PFSK-1 (cell line): ENCODE results near the gene APBA2.

Source experiments
- FOXP2 ChIP-seq: optimal IDR thresholded peaks from 2 replicates; pipeline ENCODE3; 2011; ENCODE audit warnings: borderline replicate concordance, control low read depth, inconsistent platforms; ENCODE audit not compliant: insufficient read depth; ENCODE audit errors: extremely low read length, extremely low read depth
- POLR2AphosphoS5 ChIP-seq: IDR thresholded peaks from 2 replicates; pipeline ENCODE4 v1.6.1; 2012; ENCODE audit warnings: low read depth, mild to moderate bottlenecking, control low read depth, low read length, moderate library complexity
- SIN3A ChIP-seq: IDR thresholded peaks from 2 replicates; pipeline ENCODE4 v1.6.1; 2012; ENCODE audit warnings: mild to moderate bottlenecking, low read length, moderate library complexity, borderline replicate concordance; ENCODE audit not compliant: insufficient read depth
- TAF1 ChIP-seq: IDR thresholded peaks from 2 replicates; pipeline ENCODE4 v1.6.1; 2012; ENCODE audit warnings: low read length, control low read depth, borderline replicate concordance; ENCODE audit not compliant: insufficient read depth
- TF ChIP-seq, protein P1 (sequence below), 2 experiments: IDR thresholded peaks; 2 replicates each; pipeline versions ENCODE4 v1.6.1 to v1.8.0; 2011 to 2012; ENCODE audit warnings: low read depth in 2 of 2, low read length in 2 of 2, control low read depth in 1 of 2, inconsistent platforms in 1 of 2, mild to moderate bottlenecking in 1 of 2, moderate library complexity in 1 of 2; ENCODE audit not compliant: insufficient read depth in 1 of 2

APBA2 gene

GRCh38 chr15:28995705-28996104, 109.9 kb downstream of the APBA2 start:
- TF ChIP-seq SIN3A (no peak), FOXP2 (no peak), TAF1 (no peak), POLR2AphosphoS5 (no peak)
- TF ChIP-seq, protein P1, sequence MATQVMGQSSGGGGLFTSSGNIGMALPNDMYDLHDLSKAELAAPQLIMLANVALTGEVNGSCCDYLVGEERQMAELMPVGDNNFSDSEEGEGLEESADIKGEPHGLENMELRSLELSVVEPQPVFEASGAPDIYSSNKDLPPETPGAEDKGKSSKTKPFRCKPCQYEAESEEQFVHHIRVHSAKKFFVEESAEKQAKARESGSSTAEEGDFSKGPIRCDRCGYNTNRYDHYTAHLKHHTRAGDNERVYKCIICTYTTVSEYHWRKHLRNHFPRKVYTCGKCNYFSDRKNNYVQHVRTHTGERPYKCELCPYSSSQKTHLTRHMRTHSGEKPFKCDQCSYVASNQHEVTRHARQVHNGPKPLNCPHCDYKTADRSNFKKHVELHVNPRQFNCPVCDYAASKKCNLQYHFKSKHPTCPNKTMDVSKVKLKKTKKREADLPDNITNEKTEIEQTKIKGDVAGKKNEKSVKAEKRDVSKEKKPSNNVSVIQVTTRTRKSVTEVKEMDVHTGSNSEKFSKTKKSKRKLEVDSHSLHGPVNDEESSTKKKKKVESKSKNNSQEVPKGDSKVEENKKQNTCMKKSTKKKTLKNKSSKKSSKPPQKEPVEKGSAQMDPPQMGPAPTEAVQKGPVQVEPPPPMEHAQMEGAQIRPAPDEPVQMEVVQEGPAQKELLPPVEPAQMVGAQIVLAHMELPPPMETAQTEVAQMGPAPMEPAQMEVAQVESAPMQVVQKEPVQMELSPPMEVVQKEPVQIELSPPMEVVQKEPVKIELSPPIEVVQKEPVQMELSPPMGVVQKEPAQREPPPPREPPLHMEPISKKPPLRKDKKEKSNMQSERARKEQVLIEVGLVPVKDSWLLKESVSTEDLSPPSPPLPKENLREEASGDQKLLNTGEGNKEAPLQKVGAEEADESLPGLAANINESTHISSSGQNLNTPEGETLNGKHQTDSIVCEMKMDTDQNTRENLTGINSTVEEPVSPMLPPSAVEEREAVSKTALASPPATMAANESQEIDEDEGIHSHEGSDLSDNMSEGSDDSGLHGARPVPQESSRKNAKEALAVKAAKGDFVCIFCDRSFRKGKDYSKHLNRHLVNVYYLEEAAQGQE (IDR thresholded peaks at IDR 0.05; ENCODE audit: insufficient read depth in 1 of 2, low read depth in 2 of 2, low read length in 2 of 2) = no peak

- TF ChIP-seq SIN3A (no peak), TAF1 (no peak), FOXP2 (no peak), POLR2AphosphoS5 (no peak)
- TF ChIP-seq, protein P1 (IDR thresholded peaks at IDR 0.05; ENCODE audit: insufficient read depth in 1 of 2, low read depth in 2 of 2, low read length in 2 of 2) = no peak
Observed at GRCh38 chr15:28996289-28996688, 110.5 kb downstream of the APBA2 start.

DNA sequence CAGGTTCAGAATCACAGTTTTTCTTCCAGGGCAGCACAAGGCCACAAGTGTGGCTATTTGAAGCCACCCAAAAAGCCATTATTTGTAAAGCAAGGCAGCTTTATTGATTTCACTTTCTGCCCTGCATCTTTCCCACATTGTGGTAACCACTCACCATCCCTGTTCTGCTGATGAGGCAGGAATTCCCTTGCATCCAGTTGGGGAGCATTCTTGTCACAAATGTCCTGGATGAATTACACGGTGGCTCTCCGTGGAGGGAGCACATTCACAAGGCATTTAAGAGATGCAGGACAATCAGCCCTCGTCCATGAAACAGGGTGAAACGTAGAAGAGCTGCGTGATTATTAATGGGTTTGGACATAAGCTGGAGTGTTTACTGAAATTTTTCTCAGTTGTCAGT, 111.2 kb downstream of the APBA2 start:
- TF ChIP-seq FOXP2 (no peak), TAF1 (no peak), SIN3A (no peak), POLR2AphosphoS5 (no peak)
- TF ChIP-seq, protein P1 (IDR thresholded peaks at IDR 0.05; ENCODE audit: insufficient read depth in 1 of 2, low read depth in 2 of 2, low read length in 2 of 2) = no peak

GRCh38 chr15:28997791-28998190, 112.0 kb downstream of the APBA2 start:
- TF ChIP-seq SIN3A (no peak), TAF1 (no peak), POLR2AphosphoS5 (no peak)
- TF ChIP-seq, protein P1 (IDR thresholded peaks at IDR 0.05; ENCODE audit: insufficient read depth in 1 of 2, low read depth in 2 of 2, low read length in 2 of 2) = no peak

GRCh38 chr15:28998511-28998910, 112.7 kb downstream of the APBA2 start:
- TF ChIP-seq, protein P1 (IDR thresholded peaks at IDR 0.05; ENCODE audit: insufficient read depth in 1 of 2, low read depth in 2 of 2, low read length in 2 of 2) = no peak
- TF ChIP-seq POLR2AphosphoS5 = no peak
- no peak for TF ChIP-seq TAF1
- no peak for TF ChIP-seq FOXP2
- TF ChIP-seq SIN3A = no peak
